Upper lobe of left lung (tissue), 6 donors: ENCODE data around the gene LAMA3. TPM values are rescaled to one million over a fixed set of nuclear protein-coding genes. Genes with fewer than 3 reads are reported as not detected.
A peak's percentile ranks its signal among the peaks of the same experiment; 100 is the strongest.

Source experiments
- ATAC-seq, 2 donors: fragments of 200-7000 bp; cut with Tn5 transposase; one replicate each; pipeline ENCODE4 v1.9.1; 2022; ENCODE audit warnings: mild to moderate bottlenecking in 2 of 2, moderate library complexity in 2 of 2; ENCODE audit not compliant: low FRiP score in 2 of 2
- DNase-seq, 2 donors: peaks; one replicate each; pipeline ENCODE4 v3.0.0-alpha.2; 2019 to 2020
- H3K27ac ChIP-seq, 4 donors: fragments of 200-600 bp; sonication (generic); one replicate each; pipeline ENCODE4 v1.5.1; 2016 to 2019
- H3K27me3 ChIP-seq, 4 donors: fragments of 200-600 bp; sonication (generic); one replicate each; pipeline ENCODE4 v1.5.1; 2017 to 2019
- H3K36me3 ChIP-seq, 4 donors: fragments of 200-600 bp; sonication (generic); one replicate each; pipeline ENCODE4 v1.5.1; 2016 to 2019
- H3K4me1 ChIP-seq, 4 donors: fragments of 200-600 bp; sonication (generic); one replicate each; pipeline ENCODE4 v1.5.1; 2018 to 2019
- H3K4me3 ChIP-seq, 4 donors: fragments of 200-600 bp; sonication (generic); one replicate each; pipeline ENCODE4 v1.5.1; 2017 to 2019; ENCODE audit warnings: mild to moderate bottlenecking in 2 of 4, moderate library complexity in 1 of 4
- H3K9me3 ChIP-seq, 4 donors: fragments of 200-600 bp; sonication (generic); one replicate each; pipeline ENCODE4 v1.5.1; 2018 to 2019
- EP300 ChIP-seq, 4 donors: sonication (generic); formaldehyde crosslinking; IDR thresholded peaks; one replicate each; pipeline ENCODE4 v1.5.1; 2017; ENCODE audit warnings: antibody characterized with exemption in 4 of 4, control low read depth in 2 of 4
- POLR2A ChIP-seq, 4 donors: fragments of 450-650 bp; IDR thresholded peaks; one replicate each; pipeline ENCODE4 v1.5.1; 2016 to 2017; ENCODE audit warnings: antibody characterized with exemption in 4 of 4, mild to moderate bottlenecking in 2 of 4
- POLR2AphosphoS5 ChIP-seq, 2 donors: sonication (generic); formaldehyde crosslinking; IDR thresholded peaks; one replicate each; pipeline ENCODE4 v1.5.1; 2017; ENCODE audit warnings: antibody characterized with exemption in 2 of 2
- WGBS, 2 donors: methylation state at CpG; one replicate each; pipeline ENCODE4 v1.1.5; 2017 to 2018; 5-methylcytosine and 5-hydroxymethylcytosine counted together
- total RNA-seq, 6 donors: library from RNA; depleted of rRNA in 4 of 6; stranded (reverse); fragments of >200 nt in 4 of 6; gene quantifications; one replicate each; pipeline versions ENCODE4 v1.1.0 to v1.2.1, GENCODE V29; 2016 to 2021
- TF ChIP-seq, protein P1 (sequence below), 6 experiments: fragments of 450-650 bp in 4 of 6; fragments of 200-600 bp in 2 of 6; sonication (generic) in 2 of 6; IDR thresholded peaks; one replicate each; pipeline ENCODE4 v1.5.1; 2016 to 2019; ENCODE audit warnings: antibody characterized with exemption in 6 of 6
- donor health status: DM: no; HTN: no; CAD: no; lungs with moderate emphysema.
- donor health status: DM: no; HTN: yes; CAD: no; lungs with severe emphysema.

Gene LAMA3
- total RNA-seq, 6 donors from 2014 or later, result 88.2 to 202 (median 141) TPM

DNA sequence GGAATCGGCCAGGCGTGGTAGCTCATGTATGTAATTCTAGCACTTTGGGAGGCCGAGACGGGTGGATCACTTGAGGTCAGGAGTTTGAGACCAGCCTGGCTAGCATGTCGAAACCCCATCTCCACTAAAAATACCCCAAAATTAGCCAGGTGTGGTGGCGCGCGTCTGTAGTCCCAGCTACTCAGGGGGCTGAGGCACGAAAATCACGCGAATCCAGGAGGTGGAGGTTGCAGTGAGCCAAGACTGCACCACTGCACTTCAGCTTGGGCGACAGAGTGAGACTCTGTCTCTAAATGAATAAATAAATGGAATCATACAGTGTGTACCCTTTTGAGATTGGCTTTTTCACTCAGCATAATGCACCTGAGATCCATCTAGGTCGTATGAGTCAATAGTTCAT, 305.9 kb downstream of the LAMA3 start:
- Histone ChIP-seq H3K36me3 (no peaks in the 10 kb centered on the region), H3K4me1 (peaks cover 4 to 22% (median 10%) of the 10 kb centered on the region in 4 donors), H3K9me3 (no peaks in the 10 kb centered on the region), H3K27ac (no peak overlapping the region), H3K4me3 (no peak overlapping the region), H3K27me3 (no peaks in the 10 kb centered on the region)
- whole genome bisulfite sequencing, 2 donors, result 94 to 96% methylated on average over 13 of the region's 13 CpGs
- TF ChIP-seq, protein P1, sequence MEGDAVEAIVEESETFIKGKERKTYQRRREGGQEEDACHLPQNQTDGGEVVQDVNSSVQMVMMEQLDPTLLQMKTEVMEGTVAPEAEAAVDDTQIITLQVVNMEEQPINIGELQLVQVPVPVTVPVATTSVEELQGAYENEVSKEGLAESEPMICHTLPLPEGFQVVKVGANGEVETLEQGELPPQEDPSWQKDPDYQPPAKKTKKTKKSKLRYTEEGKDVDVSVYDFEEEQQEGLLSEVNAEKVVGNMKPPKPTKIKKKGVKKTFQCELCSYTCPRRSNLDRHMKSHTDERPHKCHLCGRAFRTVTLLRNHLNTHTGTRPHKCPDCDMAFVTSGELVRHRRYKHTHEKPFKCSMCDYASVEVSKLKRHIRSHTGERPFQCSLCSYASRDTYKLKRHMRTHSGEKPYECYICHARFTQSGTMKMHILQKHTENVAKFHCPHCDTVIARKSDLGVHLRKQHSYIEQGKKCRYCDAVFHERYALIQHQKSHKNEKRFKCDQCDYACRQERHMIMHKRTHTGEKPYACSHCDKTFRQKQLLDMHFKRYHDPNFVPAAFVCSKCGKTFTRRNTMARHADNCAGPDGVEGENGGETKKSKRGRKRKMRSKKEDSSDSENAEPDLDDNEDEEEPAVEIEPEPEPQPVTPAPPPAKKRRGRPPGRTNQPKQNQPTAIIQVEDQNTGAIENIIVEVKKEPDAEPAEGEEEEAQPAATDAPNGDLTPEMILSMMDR (IDR thresholded peaks at IDR 0.05), result no peak
- TF ChIP-seq POLR2A (IDR thresholded peaks at IDR 0.05) (no peak), POLR2AphosphoS5 (IDR thresholded peaks at IDR 0.05) (no peak), EP300 (IDR thresholded peaks at IDR 0.05) (no peak)
- DNase-seq, result no peak
- no peak for ATAC-seq

DNA sequence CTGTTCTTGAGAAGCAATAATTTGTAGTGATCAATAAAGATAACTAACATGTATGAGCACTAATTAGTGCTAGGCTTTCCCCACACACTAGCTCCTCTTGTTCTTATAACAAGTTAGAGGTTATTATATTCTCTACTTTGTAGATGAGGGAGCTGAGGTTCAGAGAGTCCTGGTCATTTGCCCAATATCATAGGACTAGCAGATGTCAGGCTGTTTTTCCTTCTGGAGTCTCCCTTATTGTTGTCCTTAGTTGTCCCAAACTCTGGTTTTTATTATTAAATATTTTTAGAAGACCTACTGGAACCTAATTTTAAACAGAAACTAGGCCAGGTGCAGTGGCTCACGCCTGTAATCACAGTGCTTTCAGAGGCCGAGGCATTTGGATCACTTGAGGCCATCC, 308.8 kb downstream of the LAMA3 start:
- Histone ChIP-seq H3K4me3 (no peak overlapping the region), H3K4me1 (peaks cover 0 to 11% (median 6%) of the 10 kb centered on the region in 4 donors), H3K9me3 (no peaks in the 10 kb centered on the region), H3K36me3 (no peaks in the 10 kb centered on the region), H3K27ac (no peak overlapping the region), H3K27me3 (no peaks in the 10 kb centered on the region)
- DNase-seq (no peak), ATAC-seq (no peak)
- 91 to 100% methylated on average over 2 of the region's 2 CpGs for WGBS, 2 donors
- no peak for TF ChIP-seq EP300 (IDR thresholded peaks at IDR 0.05)
- TF ChIP-seq, protein P1 (IDR thresholded peaks at IDR 0.05), result no peak
- no peak for TF ChIP-seq POLR2AphosphoS5 (IDR thresholded peaks at IDR 0.05)
- no peak for TF ChIP-seq POLR2A (IDR thresholded peaks at IDR 0.05)

- Histone ChIP-seq H3K4me1 (peaks cover 0 to 9% (median 6%) of the 10 kb centered on the region in 4 donors), H3K27me3 (no peaks in the 10 kb centered on the region), H3K36me3 (no peaks in the 10 kb centered on the region), H3K27ac (no peak overlapping the region), H3K4me3 (no peak overlapping the region), H3K9me3 (no peaks in the 10 kb centered on the region)
- ATAC-seq, result no peak
- no peak for DNase-seq
- 42 to 43% methylated on average over 4 of the region's 4 CpGs for WGBS, 2 donors
- TF ChIP-seq POLR2A (IDR thresholded peaks at IDR 0.05) (no peak), EP300 (IDR thresholded peaks at IDR 0.05) (no peak), POLR2AphosphoS5 (IDR thresholded peaks at IDR 0.05) (no peak)
- TF ChIP-seq, protein P1 (IDR thresholded peaks at IDR 0.05), result no peak
These were observed 309.6 kb downstream of the LAMA3 start for GRCh38 chr18:23998820-23999219.

GRCh38 chr18:24000613-24001490, 311.6 kb downstream of the LAMA3 start:
- no peak for ATAC-seq
- no peaks in the 10 kb centered on the region for H3K27me3 ChIP-seq
- DNase-seq, result no peak
- H3K4me1 ChIP-seq, result no peaks in the 10 kb centered on the region
- no peaks in the 10 kb centered on the region for H3K36me3 ChIP-seq
- H3K9me3 ChIP-seq, result no peaks in the 10 kb centered on the region
- H3K4me3 ChIP-seq, result no peak overlapping the region
- WGBS, 2 donors, result 83 to 85% methylated on average over 8 of the region's 8 CpGs
- no peak for TF ChIP-seq EP300 (IDR thresholded peaks at IDR 0.05)
- TF ChIP-seq, protein P1 (IDR thresholded peaks at IDR 0.05), result no peak
- TF ChIP-seq POLR2AphosphoS5 (IDR thresholded peaks at IDR 0.05), result no peak
- TF ChIP-seq POLR2A (IDR thresholded peaks at IDR 0.05), result no peak
- H3K27ac ChIP-seq, result peak overlapping the region in 2 of 4 donors; percentile 5 to 33
